AG04449 (cell line): ENCODE data around the gene SYNDIG1.

Experiments
- CTCF ChIA-PET: fragments of 350-600 bp; formaldehyde crosslinking; extraction: SDS; loops from one replicate; lab custom pipeline; 2021; ENCODE audit warnings: antibody characterized with exemption; lab: Yijun Ruan, JAX
- POLR2A ChIA-PET: fragments of 400-600, 350-600 bp; formaldehyde crosslinking; extraction: SDS; loops from one replicate; lab custom pipeline; 2020; ENCODE audit warnings: antibody characterized with exemption, inconsistent platforms; lab: Yijun Ruan, JAX
- DNase-seq: peaks from one replicate; pipeline ENCODE4 v3.0.0-alpha.2; 2010; ENCODE audit warnings: low read depth, low spot score
- H3K4me3 ChIP-seq: 2 replicates; pipeline ENCODE4 v1.5.1; 2011; ENCODE audit warnings: low read depth, mild to moderate bottlenecking, control low read depth, low read length
- TF ChIP-seq, protein P1 (sequence below): IDR thresholded peaks from one replicate; pipeline ENCODE4 v1.5.1; 2011; ENCODE audit warnings: mild to moderate bottlenecking, moderate library complexity, low read length, control low read depth, inconsistent platforms; ENCODE audit not compliant: insufficient read depth; ENCODE audit errors: missing control alignments

The SYNDIG1 gene

DNA sequence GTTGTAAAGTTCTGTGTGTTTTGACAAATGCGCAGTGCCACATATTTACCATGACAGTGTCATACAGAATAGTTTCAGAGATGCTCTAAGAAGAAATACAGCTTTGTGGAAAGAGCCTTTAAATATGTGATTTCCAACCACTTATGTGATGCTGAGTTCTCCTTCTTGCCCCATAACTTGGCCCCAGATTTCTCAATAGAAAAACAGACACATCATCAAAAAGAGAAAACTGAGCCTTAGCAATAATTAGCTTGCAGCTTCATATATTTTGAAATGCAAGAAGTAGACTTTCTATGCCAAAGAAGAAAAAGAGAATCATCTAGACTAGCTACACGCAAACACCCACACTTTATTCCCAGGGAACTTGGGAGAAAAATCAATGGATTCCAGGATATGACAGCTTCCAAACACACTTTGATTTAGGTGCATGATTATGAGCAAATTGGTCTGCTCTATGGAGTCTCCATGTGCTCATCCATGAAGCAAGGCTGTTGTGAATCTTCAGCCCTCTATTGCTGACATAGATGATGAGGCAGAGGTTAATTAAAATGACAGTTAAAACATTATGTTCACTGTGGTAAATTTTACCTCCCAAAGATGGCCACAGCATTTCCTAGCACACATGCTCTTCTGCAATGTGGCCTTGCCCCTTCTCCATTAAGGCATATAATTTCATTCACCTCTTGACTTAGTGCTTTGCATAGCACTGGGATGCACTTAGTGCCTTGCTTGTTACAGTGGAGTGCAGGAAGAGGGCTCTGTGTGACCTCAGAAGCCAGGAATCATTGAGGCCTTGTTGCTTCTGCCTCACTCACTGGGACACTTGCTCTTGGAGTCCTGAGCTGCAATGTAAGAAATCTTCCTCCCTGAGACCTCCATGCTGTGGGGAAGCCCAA lies 174.6 kb downstream of the SYNDIG1 start:
- CTCF ChIA-PET = no interaction called here
- DNase-seq = no peak
- TF ChIP-seq, protein P1, sequence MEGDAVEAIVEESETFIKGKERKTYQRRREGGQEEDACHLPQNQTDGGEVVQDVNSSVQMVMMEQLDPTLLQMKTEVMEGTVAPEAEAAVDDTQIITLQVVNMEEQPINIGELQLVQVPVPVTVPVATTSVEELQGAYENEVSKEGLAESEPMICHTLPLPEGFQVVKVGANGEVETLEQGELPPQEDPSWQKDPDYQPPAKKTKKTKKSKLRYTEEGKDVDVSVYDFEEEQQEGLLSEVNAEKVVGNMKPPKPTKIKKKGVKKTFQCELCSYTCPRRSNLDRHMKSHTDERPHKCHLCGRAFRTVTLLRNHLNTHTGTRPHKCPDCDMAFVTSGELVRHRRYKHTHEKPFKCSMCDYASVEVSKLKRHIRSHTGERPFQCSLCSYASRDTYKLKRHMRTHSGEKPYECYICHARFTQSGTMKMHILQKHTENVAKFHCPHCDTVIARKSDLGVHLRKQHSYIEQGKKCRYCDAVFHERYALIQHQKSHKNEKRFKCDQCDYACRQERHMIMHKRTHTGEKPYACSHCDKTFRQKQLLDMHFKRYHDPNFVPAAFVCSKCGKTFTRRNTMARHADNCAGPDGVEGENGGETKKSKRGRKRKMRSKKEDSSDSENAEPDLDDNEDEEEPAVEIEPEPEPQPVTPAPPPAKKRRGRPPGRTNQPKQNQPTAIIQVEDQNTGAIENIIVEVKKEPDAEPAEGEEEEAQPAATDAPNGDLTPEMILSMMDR = no peak
- no peak overlapping the region for H3K4me3 ChIP-seq
- POLR2A ChIA-PET = no interaction called here

DNA sequence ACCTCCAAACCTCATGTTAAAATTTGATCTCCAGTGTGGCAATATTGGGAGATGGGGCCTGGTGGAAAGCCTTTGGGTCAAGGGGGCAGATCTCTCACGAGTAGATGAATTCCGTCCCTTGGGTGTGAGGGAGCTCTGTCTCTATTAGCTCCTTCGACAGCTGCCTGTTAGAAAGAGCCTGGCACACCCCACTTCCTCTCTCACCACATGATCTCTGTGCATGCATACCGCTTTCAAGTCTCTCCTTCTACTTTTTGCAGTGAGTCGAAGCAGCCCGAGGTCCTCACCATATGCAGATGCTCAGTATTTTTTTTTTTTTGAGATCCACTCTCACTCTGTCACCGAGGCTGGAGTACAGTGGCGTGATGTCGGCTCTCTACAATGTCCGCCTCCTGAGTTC lies 176.9 kb downstream of the SYNDIG1 start:
- DNase-seq = no peak
- no peak overlapping the region for H3K4me3 ChIP-seq
- TF ChIP-seq, protein P1 = no peak
- POLR2A ChIA-PET = no interaction called here
- CTCF ChIA-PET = no interaction called here

DNA sequence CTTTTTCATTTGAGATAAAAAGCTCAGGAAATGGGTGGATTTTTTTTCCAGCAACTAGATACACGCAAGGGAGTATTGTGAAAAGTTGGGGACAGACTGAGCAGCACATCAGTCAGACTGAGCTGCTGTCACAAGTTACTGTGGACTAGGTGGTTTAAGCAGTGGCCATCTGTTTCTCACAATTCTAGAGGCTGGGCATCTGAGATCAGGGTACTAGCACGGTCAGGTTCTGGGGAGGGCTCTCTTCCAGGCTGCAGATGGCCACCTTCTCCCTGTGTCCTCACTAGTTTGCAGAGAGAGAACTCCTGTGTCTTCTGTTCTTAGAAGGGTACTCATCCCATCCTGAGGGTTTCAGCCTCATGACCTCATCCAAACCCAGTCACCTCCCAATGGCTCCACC lies 178.3 kb downstream of the SYNDIG1 start:
- ChIA-PET CTCF (no interaction called here), POLR2A (no interaction called here)
- no peak overlapping the region for H3K4me3 ChIP-seq
- TF ChIP-seq, protein P1 = no peak
- no peak for DNase-seq

DNA sequence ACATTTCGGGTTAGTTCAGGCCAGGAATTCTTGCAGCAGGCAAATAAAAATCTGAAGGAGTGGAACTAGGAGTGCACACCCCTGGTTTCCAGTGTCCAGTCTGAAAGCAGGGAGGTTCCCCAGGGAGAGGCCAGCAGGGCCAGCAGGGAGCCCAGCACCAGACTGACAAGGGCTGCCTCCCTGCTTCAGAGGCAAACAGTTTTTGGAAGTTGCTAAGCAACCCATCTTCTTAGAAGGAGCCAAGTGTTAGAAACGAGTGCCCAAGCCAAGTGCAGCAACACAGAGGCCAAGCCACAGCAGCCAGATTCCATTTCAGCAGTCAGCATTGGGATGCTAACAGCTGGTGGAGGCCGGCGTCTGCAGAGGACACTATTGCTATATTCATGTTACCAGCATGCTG lies 179.1 kb downstream of the SYNDIG1 start:
- H3K4me3 ChIP-seq = no peak overlapping the region
- CTCF ChIA-PET = no interaction called here
- POLR2A ChIA-PET = no interaction called here
- TF ChIP-seq, protein P1 = no peak
- DNase-seq = no peak

DNA sequence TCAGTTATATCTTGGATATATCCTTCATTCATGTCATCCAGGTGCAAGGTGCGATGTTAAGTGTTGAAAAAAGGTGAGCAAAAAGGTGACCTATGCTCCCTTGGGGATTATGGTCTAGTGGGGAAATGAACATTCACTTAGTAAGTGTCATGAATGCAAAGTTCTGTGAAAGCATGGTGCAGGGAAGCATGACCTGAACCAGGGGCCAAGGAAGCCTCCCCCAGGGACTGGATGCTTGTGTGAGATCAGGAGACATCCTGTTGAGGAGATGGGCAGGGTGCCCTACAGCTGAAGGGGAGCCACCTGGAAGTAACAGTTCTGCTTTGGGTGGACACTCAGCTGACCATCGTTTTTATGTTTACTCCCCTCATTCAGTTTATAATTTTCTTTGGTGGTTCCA lies 179.5 kb downstream of the SYNDIG1 start:
- CTCF ChIA-PET = interaction anchor here (2.2 kb wide), 1 partner anchor 9 kb away, joined by 5 read pairs; no protein-coding TSS in a partner anchor
- no peak for DNase-seq
- no peak overlapping the region for H3K4me3 ChIP-seq
- POLR2A ChIA-PET = no interaction called here
- TF ChIP-seq, protein P1 = no peak

DNA sequence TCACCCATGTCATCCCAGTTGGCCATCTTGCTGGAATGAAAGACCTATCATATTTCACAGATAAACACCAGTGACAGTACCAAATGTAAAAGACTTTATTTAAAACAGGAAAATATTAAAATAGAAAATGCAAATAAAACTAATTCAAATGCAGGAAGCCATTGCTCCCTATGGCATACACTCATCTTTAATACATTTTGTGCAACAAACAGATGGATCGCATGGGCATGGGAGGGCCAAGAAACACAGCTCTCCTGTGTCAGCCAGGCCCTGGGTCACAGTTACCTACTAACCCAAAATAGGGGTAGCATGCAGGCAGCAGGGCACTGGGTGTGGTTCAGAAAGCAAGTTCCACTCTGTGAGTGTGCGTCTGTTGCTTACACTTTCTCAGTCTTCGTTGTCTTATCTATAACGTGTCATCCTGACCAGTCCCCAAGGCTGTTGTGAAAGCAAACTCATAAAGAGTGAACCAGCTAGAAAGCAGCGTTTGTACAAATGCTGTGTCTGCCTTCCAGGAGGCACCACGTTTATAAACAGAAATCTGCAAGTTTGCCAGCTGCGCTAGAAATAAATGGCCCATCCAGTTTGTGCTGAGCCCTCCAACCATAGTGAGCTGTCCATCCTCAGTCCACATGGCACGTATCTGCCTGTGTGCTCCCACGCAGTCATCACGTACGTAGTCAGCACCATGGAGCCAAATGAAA lies 180.5 kb downstream of the SYNDIG1 start:
- DNase-seq = no peak
- TF ChIP-seq, protein P1 = no peak
- ChIA-PET CTCF (interaction anchor here (0.8 to 2.2 kb wide), 2 partner anchors 10 to 22 kb away, joined by 4 to 5 read pairs; no protein-coding TSS in a partner anchor), POLR2A (interaction anchor here (2.6 kb wide), 1 partner anchor 23 kb away, joined by 12 read pairs; no protein-coding TSS in a partner anchor)
- H3K4me3 ChIP-seq = no peak overlapping the region
